ENCODE data around the gene ATP13A1.
"Not testable (repeated sequence)": the region's sequence is repeated elsewhere in the genome, so short reads cannot be mapped to it uniquely, and the experiment has no call there.

DNA sequence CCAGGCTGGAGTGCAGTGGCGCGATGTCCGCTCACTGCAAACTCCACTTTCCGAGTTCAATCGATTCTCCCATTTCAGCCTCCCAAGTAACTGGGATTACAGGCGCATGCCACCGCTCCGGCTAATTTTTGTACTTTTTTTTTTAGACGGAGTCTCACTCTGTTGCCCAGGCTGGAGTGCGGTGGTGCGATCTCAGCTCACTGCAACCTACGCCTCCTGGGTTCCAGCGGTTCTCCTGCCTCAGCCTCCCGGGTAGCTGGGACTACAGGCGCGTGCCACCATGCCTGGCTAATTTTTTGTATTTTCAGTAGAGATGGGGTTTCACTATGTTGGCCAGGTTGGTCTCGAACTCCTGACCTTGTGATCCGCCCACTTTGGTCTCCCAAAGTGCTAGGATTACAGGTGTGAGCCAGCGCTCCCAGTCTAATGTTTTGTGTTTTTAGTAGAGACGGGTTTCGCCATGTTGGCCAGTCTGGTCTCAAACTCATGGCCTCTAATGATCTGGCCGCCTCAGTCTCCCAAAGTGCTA is 2.0 kb upstream of the ATP13A1 start:
- TF ChIP-seq, protein P1, sequence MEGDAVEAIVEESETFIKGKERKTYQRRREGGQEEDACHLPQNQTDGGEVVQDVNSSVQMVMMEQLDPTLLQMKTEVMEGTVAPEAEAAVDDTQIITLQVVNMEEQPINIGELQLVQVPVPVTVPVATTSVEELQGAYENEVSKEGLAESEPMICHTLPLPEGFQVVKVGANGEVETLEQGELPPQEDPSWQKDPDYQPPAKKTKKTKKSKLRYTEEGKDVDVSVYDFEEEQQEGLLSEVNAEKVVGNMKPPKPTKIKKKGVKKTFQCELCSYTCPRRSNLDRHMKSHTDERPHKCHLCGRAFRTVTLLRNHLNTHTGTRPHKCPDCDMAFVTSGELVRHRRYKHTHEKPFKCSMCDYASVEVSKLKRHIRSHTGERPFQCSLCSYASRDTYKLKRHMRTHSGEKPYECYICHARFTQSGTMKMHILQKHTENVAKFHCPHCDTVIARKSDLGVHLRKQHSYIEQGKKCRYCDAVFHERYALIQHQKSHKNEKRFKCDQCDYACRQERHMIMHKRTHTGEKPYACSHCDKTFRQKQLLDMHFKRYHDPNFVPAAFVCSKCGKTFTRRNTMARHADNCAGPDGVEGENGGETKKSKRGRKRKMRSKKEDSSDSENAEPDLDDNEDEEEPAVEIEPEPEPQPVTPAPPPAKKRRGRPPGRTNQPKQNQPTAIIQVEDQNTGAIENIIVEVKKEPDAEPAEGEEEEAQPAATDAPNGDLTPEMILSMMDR (IDR thresholded peaks at IDR 0.05 in 2 of 3, conservative IDR thresholded peaks at IDR 0.05 in 1 of 3; ENCODE audit: borderline replicate concordance in 1 of 3, insufficient read depth in 1 of 3, low read depth in 2 of 3, low read length in 2 of 3), result not testable (repeated sequence)
- not testable (repeated sequence) for TF ChIP-seq FOSL1 (IDR thresholded peaks at IDR 0.05; ENCODE audit: low read depth); ELF1 (IDR thresholded peaks at IDR 0.05; ENCODE audit: borderline replicate concordance, low read depth); EZH2 (IDR thresholded peaks at IDR 0.05); RAD21 (IDR thresholded peaks at IDR 0.05; ENCODE audit: low read depth); ZFX (IDR thresholded peaks at IDR 0.05); EZH2phosphoT487 (IDR thresholded peaks at IDR 0.05; ENCODE audit: borderline replicate concordance); POLR2A (IDR thresholded peaks at IDR 0.05; ENCODE audit: borderline replicate concordance, extremely low read depth, insufficient read depth, insufficient read length); TCF7L2 (IDR thresholded peaks at IDR 0.05; ENCODE audit: borderline replicate concordance, extremely low read depth, insufficient read depth, insufficient read length); CBX3 (IDR thresholded peaks at IDR 0.05; ENCODE audit: low read depth); JUND (IDR thresholded peaks at IDR 0.05); POLR2AphosphoS5 (IDR thresholded peaks at IDR 0.05; ENCODE audit: low read depth, low read length); ZNF274 (IDR thresholded peaks at IDR 0.05; ENCODE audit: low read depth, low read length)

Measured in HCT116 (cell line).